HG02610 (cell line): ENCODE results near the gene COL26A1.
A peak's percentile ranks its signal among the peaks of the same experiment; 100 is the strongest.
"Not testable (repeated sequence)": the region's sequence is repeated elsewhere in the genome, so short reads cannot be mapped to it uniquely, and the experiment has no call there.

Experiments used
- ATAC-seq: cut with Tn5 transposase; IDR thresholded peaks from one replicate; pipeline ENCODE4 v1.9.1; 2021; ENCODE audit warnings: mild to moderate bottlenecking, moderate library complexity; ENCODE audit not compliant: unreplicated experiment

The COL26A1 gene

GRCh38 chr7:101589976-101590662, 227.4 kb downstream of the COL26A1 start:
- no peak for ATAC-seq

- ATAC-seq: no peak
Observed at GRCh38 chr7:101590663-101591435, 228.2 kb downstream of the COL26A1 start.

- ATAC-seq: no peak
Observed at GRCh38 chr7:101591504-101591903, 228.8 kb downstream of the COL26A1 start.

GRCh38 chr7:101593556-101593955, 230.9 kb downstream of the COL26A1 start:
- ATAC-seq: no peak

GRCh38 chr7:101594790-101595189, 232.1 kb downstream of the COL26A1 start:
- ATAC-seq: no peak

- ATAC-seq: no peak
Observed at GRCh38 chr7:101595246-101595645, 232.6 kb downstream of the COL26A1 start.

GRCh38 chr7:101595766-101596537, 233.3 kb downstream of the COL26A1 start:
- no peak for ATAC-seq

- no peak for ATAC-seq
Observed at GRCh38 chr7:101596898-101597297, 234.2 kb downstream of the COL26A1 start.

- ATAC-seq: no peak
Observed at GRCh38 chr7:101597941-101598340, 235.3 kb downstream of the COL26A1 start.

- ATAC-seq: no peak
Observed at GRCh38 chr7:101598422-101598985, 235.8 kb downstream of the COL26A1 start.

- ATAC-seq: no peak
Observed at GRCh38 chr7:101598986-101599771, 236.5 kb downstream of the COL26A1 start.

GRCh38 chr7:101599787-101600186, 237.1 kb downstream of the COL26A1 start:
- no peak for ATAC-seq

GRCh38 chr7:101602082-101602481, 239.4 kb downstream of the COL26A1 start:
- ATAC-seq: no peak

- ATAC-seq: peak; percentile 64
Observed at GRCh38 chr7:101602484-101603241, 240.0 kb downstream of the COL26A1 start.

GRCh38 chr7:101604331-101604933, 241.8 kb downstream of the COL26A1 start:
- ATAC-seq: no peak

- ATAC-seq: not testable (repeated sequence)
Observed at GRCh38 chr7:101604934-101605332, 242.3 kb downstream of the COL26A1 start.

GRCh38 chr7:101605611-101606497, 243.2 kb downstream of the COL26A1 start:
- ATAC-seq: no peak

- no peak for ATAC-seq
Observed at GRCh38 chr7:101606498-101606923, 243.8 kb downstream of the COL26A1 start.
